ACC112 (cell line): Measurements from ENCODE around the gene PYCR2.

Source experiments
- H2AFZ ChIP-seq: fragments of 200-600 bp; sonication (generic); one replicate; pipeline ENCODE4 v1.6.0; 2017; ENCODE audit warnings: antibody characterized with exemption, low read length; ENCODE audit not compliant: unreplicated experiment
- H3K27ac ChIP-seq: fragments of 200-600 bp; sonication (generic); 2 replicates; pipeline ENCODE4 v1.5.1; 2014; ENCODE audit warnings: low read depth, mild to moderate bottlenecking, antibody characterized with exemption, low read length, moderate library complexity
- H3K27me3 ChIP-seq: fragments of 200-600 bp; sonication (generic); 2 replicates; pipeline ENCODE4 v1.6.1; 2014; ENCODE audit warnings: mild to moderate bottlenecking, antibody characterized with exemption, low read length, moderate library complexity, mixed read lengths; ENCODE audit not compliant: insufficient read depth
- H3K36me3 ChIP-seq: fragments of 200-600 bp; sonication (generic); 2 replicates; pipeline ENCODE4 v1.6.1; 2016; ENCODE audit warnings: mild to moderate bottlenecking, antibody characterized with exemption, low read length, moderate library complexity, mixed read lengths; ENCODE audit not compliant: insufficient read depth
- H3K4me1 ChIP-seq: fragments of 200-600 bp; sonication (generic); one replicate; pipeline ENCODE4 v1.6.1; 2016; ENCODE audit warnings: low read length, mixed read lengths; ENCODE audit not compliant: insufficient read depth, unreplicated experiment, control insufficient read depth
- H3K4me3 ChIP-seq: fragments of 200-600 bp; sonication (generic); 2 replicates; pipeline ENCODE4 v1.5.1; 2014; ENCODE audit warnings: mild to moderate bottlenecking, low read depth, low read length
- H3K79me2 ChIP-seq: fragments of 200-600 bp; sonication (generic); one replicate; pipeline ENCODE4 v1.6.0; 2016; ENCODE audit warnings: low read length; ENCODE audit not compliant: control insufficient read depth, unreplicated experiment, insufficient read depth

Gene PYCR2

DNA sequence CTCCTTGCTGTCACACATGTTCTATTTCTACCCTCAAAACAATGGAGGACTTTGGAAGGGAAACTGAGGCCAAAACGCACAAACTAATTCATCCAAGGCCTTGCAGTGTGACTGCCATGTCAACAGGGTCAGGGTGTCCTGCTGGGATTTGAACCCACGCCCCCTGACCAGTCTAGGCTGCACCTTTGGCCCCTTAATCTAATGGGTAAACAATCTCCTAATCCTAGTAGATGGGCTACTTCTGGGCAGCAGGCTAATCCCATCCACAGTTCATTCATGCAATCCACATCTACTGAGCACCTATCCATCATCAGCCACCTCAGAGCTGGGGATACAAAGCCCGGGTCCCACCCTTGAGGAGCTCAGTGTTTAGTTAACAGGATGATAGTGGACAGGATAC is 34.0 kb upstream of the PYCR2 start:
- H2AFZ ChIP-seq = no peak overlapping the region
- H3K4me3 ChIP-seq = no peak overlapping the region

GRCh38 chr1:225954753-225955152 is 30.7 kb upstream of the PYCR2 start:
- no peak overlapping the region for H3K27ac ChIP-seq
- no peaks in the 10 kb centered on the region for H3K79me2 ChIP-seq
- no peaks in the 10 kb centered on the region for H3K4me1 ChIP-seq
- H3K4me3 ChIP-seq = no peak overlapping the region
- no peaks in the 10 kb centered on the region for H3K36me3 ChIP-seq
- H3K27me3 ChIP-seq = peaks cover 31% of the 10 kb centered on the region
- no peak overlapping the region for H2AFZ ChIP-seq

More for the DNA sequence above, 34.0 kb upstream of the PYCR2 start:
- Histone ChIP-seq H3K79me2 (no peaks in the 10 kb centered on the region), H3K4me1 (no peaks in the 10 kb centered on the region), H3K36me3 (no peaks in the 10 kb centered on the region), H3K27ac (no peak overlapping the region), H3K27me3 (peaks cover 32% of the 10 kb centered on the region)

- H3K79me2 ChIP-seq = no peaks in the 10 kb centered on the region
- no peaks in the 10 kb centered on the region for H3K36me3 ChIP-seq
- H3K4me1 ChIP-seq = no peaks in the 10 kb centered on the region
- H3K4me3 ChIP-seq = no peak overlapping the region
- H3K27ac ChIP-seq = no peak overlapping the region
- peaks cover 40% of the 10 kb centered on the region for H3K27me3 ChIP-seq
- no peak overlapping the region for H2AFZ ChIP-seq
Observed at GRCh38 chr1:225953315-225953714, 29.3 kb upstream of the PYCR2 start.

- peaks cover 48% of the 10 kb centered on the region for H3K27me3 ChIP-seq
- H3K36me3 ChIP-seq = no peaks in the 10 kb centered on the region
- H3K79me2 ChIP-seq = no peaks in the 10 kb centered on the region
- no peaks in the 10 kb centered on the region for H3K4me1 ChIP-seq
- no peak overlapping the region for H3K4me3 ChIP-seq
- H2AFZ ChIP-seq = no peak overlapping the region
- no peak overlapping the region for H3K27ac ChIP-seq
Observed at GRCh38 chr1:225950905-225951497, 27.0 kb upstream of the PYCR2 start.

- H3K79me2 ChIP-seq = no peaks in the 10 kb centered on the region
- H3K4me1 ChIP-seq = no peaks in the 10 kb centered on the region
- peaks cover 35% of the 10 kb centered on the region for H3K27me3 ChIP-seq
- H3K4me3 ChIP-seq = no peak overlapping the region
- no peaks in the 10 kb centered on the region for H3K36me3 ChIP-seq
- no peak overlapping the region for H3K27ac ChIP-seq
- H2AFZ ChIP-seq = no peak overlapping the region
Observed at GRCh38 chr1:225949041-225949440, 25.0 kb upstream of the PYCR2 start.

DNA sequence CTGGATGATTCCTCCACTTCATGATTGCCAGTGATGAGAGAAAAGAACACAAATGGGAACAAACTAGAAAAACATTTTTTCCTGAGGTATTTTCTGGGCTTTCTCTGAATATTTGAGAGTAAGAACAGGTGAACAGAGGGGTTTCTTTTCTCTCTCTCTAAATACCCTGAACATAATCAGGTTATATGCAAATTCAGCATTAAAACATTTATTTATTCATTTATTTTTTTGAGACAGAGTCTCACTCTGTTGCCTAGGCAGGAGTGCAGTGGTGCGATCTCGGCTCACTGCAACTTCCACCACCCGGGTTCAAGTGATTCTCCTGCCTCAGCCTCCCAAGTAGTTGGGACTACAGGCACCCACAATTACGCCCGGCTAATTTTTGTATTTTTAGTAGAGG is 22.8 kb upstream of the PYCR2 start:
- H3K4me3 ChIP-seq = no peak overlapping the region
- no peak overlapping the region for H2AFZ ChIP-seq
- no peaks in the 10 kb centered on the region for H3K36me3 ChIP-seq
- no peaks in the 10 kb centered on the region for H3K4me1 ChIP-seq
- H3K79me2 ChIP-seq = no peaks in the 10 kb centered on the region
- H3K27me3 ChIP-seq = peaks cover 27% of the 10 kb centered on the region
- H3K27ac ChIP-seq = no peak overlapping the region

GRCh38 chr1:225946082-225946620 is 22.1 kb upstream of the PYCR2 start:
- no peak overlapping the region for H3K4me3 ChIP-seq
- H3K79me2 ChIP-seq = no peaks in the 10 kb centered on the region
- H3K27ac ChIP-seq = no peak overlapping the region
- peaks cover 27% of the 10 kb centered on the region for H3K27me3 ChIP-seq
- H3K4me1 ChIP-seq = no peaks in the 10 kb centered on the region
- no peak overlapping the region for H2AFZ ChIP-seq
- H3K36me3 ChIP-seq = no peaks in the 10 kb centered on the region

- no peak overlapping the region for H3K4me3 ChIP-seq
- H3K4me1 ChIP-seq = no peaks in the 10 kb centered on the region
- no peak overlapping the region for H2AFZ ChIP-seq
- H3K27me3 ChIP-seq = peaks cover 21% of the 10 kb centered on the region
- H3K36me3 ChIP-seq = no peaks in the 10 kb centered on the region
- H3K27ac ChIP-seq = no peak overlapping the region
- H3K79me2 ChIP-seq = no peaks in the 10 kb centered on the region
Observed at GRCh38 chr1:225945564-225945963, 21.5 kb upstream of the PYCR2 start.

DNA sequence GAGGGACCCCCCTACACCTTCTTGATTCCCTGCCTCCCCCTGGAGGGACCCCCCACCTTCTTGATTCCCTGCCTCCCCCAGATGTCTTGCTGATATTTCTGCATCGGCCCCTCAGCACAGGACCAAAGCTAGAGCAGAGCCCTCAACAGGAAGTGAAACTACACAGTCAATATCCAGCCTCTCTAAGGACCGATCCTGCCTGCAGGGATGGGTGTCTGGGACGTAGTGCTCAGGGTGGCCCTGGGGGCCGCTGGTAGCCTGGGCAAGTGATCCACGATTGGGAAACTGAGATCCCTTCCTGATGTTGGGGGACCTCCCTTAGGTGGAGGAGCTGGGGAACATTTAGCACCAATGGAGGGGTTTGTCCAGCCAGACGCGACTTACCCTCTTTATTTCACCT is 20.9 kb upstream of the PYCR2 start:
- no peaks in the 10 kb centered on the region for H3K36me3 ChIP-seq
- no peaks in the 10 kb centered on the region for H3K79me2 ChIP-seq
- H3K4me1 ChIP-seq = no peaks in the 10 kb centered on the region
- no peak overlapping the region for H2AFZ ChIP-seq
- H3K4me3 ChIP-seq = no peak overlapping the region
- H3K27ac ChIP-seq = no peak overlapping the region
- H3K27me3 ChIP-seq = peaks cover 20% of the 10 kb centered on the region

DNA sequence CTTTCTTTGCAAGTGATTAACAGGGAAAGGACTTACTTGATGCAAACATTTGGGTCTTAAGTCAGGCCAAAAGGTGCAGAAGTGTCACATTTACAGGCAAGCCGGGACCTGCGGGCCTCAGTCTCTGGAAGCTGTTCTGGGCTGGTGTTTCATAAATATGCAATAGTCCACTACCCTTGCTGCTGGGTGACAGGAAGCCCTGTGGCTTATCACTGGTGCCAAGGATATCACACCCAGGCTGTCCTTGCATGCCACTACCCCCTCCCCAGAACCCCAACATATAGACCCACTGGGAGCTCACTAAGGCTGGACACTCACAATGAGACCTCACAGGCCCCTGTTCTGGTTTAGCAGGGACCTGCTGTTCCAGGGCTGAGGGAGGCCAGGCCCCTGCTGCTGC is 20.3 kb upstream of the PYCR2 start:
- Histone ChIP-seq H3K4me1 (no peaks in the 10 kb centered on the region), H2AFZ (no peak overlapping the region), H3K4me3 (no peak overlapping the region), H3K27ac (no peak overlapping the region), H3K27me3 (peaks cover 20% of the 10 kb centered on the region), H3K36me3 (no peaks in the 10 kb centered on the region), H3K79me2 (no peaks in the 10 kb centered on the region)

- no peaks in the 10 kb centered on the region for H3K4me1 ChIP-seq
- no peaks in the 10 kb centered on the region for H3K79me2 ChIP-seq
- H3K27me3 ChIP-seq = peaks cover 13% of the 10 kb centered on the region
- no peak overlapping the region for H3K27ac ChIP-seq
- no peaks in the 10 kb centered on the region for H3K36me3 ChIP-seq
- H2AFZ ChIP-seq = no peak overlapping the region
- H3K4me3 ChIP-seq = no peak overlapping the region
Observed at GRCh38 chr1:225943582-225943981, 19.5 kb upstream of the PYCR2 start.
